Kidney (tissue), 14 donors: ENCODE measurements around the gene BAZ1A. TPM values are rescaled to one million over a fixed set of nuclear protein-coding genes. Genes with fewer than 3 reads are reported as not detected.

Experiments used
- DNase-seq, 5 donors: peaks; one replicate each; pipeline ENCODE4 v3.0.0-alpha.2; 2013 to 2020
- FAIRE-seq: peaks from 2 replicates; lab custom pipeline; 2012; peaks lifted over from hg19 to GRCh38; lab: Jason Lieb, UNC
- H3K27ac ChIP-seq, 2 donors: one replicate each; pipeline ENCODE4 v1.7.0; 2013; ENCODE audit warnings: low read depth in 2 of 2, low read length in 2 of 2, inconsistent platforms in 1 of 2
- H3K27me3 ChIP-seq: one replicate; pipeline ENCODE4 v1.7.1; 2013; ENCODE audit warnings: low read length, inconsistent platforms; ENCODE audit not compliant: control insufficient read depth, insufficient read depth
- H3K36me3 ChIP-seq, 3 donors: one replicate each; pipeline versions ENCODE4 v1.7.0 to v1.7.1; 2013; ENCODE audit warnings: low read length in 3 of 3, control low read depth in 1 of 3, inconsistent platforms in 1 of 3; ENCODE audit not compliant: insufficient read depth in 3 of 3, control insufficient read depth in 2 of 3
- H3K4me1 ChIP-seq, 3 donors: one replicate each; pipeline versions ENCODE4 v1.7.0 to v1.7.1; 2013; ENCODE audit warnings: low read length in 3 of 3, inconsistent platforms in 1 of 3, low read depth in 1 of 3; ENCODE audit not compliant: control insufficient read depth in 2 of 3, insufficient read depth in 2 of 3
- H3K4me3 ChIP-seq, 3 donors: one replicate each; pipeline versions ENCODE4 v1.7.0 to v1.8.1; 2013; ENCODE audit warnings: low read length in 3 of 3, control low read depth in 1 of 3, inconsistent platforms in 1 of 3
- H3K9ac ChIP-seq, 3 donors: one replicate each; pipeline versions ENCODE4 v1.7.0 to v1.7.1; 2013; ENCODE audit warnings: low read length in 3 of 3, control low read depth in 1 of 3, inconsistent platforms in 1 of 3
- H3K9me3 ChIP-seq, 3 donors: one replicate each; pipeline versions ENCODE4 v1.7.0 to v1.7.1; 2013; ENCODE audit warnings: low read length in 3 of 3, control low read depth in 1 of 3, inconsistent platforms in 1 of 3; ENCODE audit not compliant: control insufficient read depth in 2 of 3, insufficient read depth in 1 of 3
- intact Hi-C: fragments of 100-400 bp; cut with DNase I; formaldehyde crosslinking; loops from one replicate; pipeline ENCODE4 v1.11.1; 2022
- polyA plus RNA-seq: library from polyadenylated mRNA; stranded (reverse); fragments of 350-450 nt; fragmentation: Illumina TruSeq; extraction: RNeasy Lipid Tissue Mini Kit (QIAGEN cat#74804); gene quantifications from one replicate; pipeline ENCODE4 v1.2.3, GENCODE V29; 2014; ENCODE audit warnings: low read depth, low replicate concordance; ENCODE audit not compliant: insufficient read depth
- total RNA-seq: library from RNA; stranded (reverse); fragmentation: NEBNext Ultra II Directional; extraction: Animal tissue kit (Norgen Biotek cat#: 25700); gene quantifications from one replicate; pipeline ENCODE4 v1.2.1, GENCODE V29; 2021
- TF ChIP-seq, protein P1 (sequence below): IDR thresholded peaks from 3 replicates; pipeline ENCODE4 v1.5.1; 2012; ENCODE audit warnings: mild to moderate bottlenecking, moderate library complexity, borderline replicate concordance; ENCODE audit not compliant: insufficient read depth; ENCODE audit errors: extremely low read depth
- donor health status: control.
- donor health status: control.
- donor health status: control.
- donor health status: control.
- donor health status: control.
- donor health status: DM: yes; HTN: yes; CAD: no.
- donor health status: Normal renal cell carcinoma (clear cell type).

The BAZ1A gene
- total and polyA plus RNA-seq, 2 donors from 2014 or later: 3.1 to 20.8 TPM

DNA sequence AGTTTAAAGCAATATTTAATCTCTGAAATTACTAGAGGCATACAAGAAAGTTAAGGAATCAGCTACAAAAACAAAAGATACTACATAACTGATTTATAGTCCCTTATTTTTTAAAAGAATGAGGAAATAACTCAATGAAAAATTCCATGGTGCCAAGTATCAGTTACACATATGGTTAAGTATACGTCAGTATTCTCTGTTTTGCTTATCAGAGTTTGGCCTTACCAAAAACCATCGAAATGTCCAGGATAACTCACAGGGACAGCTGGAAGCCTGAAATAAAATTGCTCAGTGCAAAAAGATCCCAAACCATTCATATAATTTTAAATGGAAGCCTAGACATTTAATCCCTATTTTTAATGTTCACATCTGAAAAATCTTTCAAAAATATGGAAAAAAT lies 164.4 kb downstream of the BAZ1A start:
- Histone ChIP-seq H3K9ac (no peak overlapping the region), H3K36me3 (peaks cover 3 to 8% (median 6%) of the 10 kb centered on the region in 3 donors), H3K9me3 (no peaks in the 10 kb centered on the region), H3K27ac (no peak overlapping the region), H3K27me3 (no peaks in the 10 kb centered on the region), H3K4me1 (peaks cover 4 to 8% (median 4%) of the 10 kb centered on the region in 3 donors), H3K4me3 (no peak overlapping the region)
- TF ChIP-seq, protein P1, sequence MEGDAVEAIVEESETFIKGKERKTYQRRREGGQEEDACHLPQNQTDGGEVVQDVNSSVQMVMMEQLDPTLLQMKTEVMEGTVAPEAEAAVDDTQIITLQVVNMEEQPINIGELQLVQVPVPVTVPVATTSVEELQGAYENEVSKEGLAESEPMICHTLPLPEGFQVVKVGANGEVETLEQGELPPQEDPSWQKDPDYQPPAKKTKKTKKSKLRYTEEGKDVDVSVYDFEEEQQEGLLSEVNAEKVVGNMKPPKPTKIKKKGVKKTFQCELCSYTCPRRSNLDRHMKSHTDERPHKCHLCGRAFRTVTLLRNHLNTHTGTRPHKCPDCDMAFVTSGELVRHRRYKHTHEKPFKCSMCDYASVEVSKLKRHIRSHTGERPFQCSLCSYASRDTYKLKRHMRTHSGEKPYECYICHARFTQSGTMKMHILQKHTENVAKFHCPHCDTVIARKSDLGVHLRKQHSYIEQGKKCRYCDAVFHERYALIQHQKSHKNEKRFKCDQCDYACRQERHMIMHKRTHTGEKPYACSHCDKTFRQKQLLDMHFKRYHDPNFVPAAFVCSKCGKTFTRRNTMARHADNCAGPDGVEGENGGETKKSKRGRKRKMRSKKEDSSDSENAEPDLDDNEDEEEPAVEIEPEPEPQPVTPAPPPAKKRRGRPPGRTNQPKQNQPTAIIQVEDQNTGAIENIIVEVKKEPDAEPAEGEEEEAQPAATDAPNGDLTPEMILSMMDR: no peak
- intact Hi-C loops: no loop called here
- FAIRE-seq: no peak
- DNase-seq: no peak

DNA sequence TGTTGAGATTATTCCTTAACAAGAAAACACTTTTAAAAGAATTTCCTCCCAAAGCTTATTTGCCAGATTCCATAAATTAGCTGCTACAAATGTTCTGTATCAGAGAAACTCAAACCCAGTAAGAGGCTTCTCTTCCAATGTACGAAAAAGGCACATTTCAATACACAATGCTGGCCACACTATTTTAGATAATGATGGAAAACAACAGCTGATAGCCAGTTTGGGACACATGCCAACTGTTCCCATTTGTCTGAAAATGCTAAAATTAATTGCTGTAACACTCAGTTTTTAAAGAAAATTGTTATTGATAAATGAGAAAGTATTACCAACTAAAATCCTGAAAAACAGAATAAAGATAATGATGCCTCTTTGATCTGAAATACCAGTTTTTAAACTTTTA lies 165.2 kb downstream of the BAZ1A start:
- H3K27ac ChIP-seq: no peak overlapping the region
- DNase-seq (no peak), FAIRE-seq (no peak)
- no peak overlapping the region for H3K9ac ChIP-seq
- TF ChIP-seq, protein P1: no peak
- H3K4me1 ChIP-seq: peaks cover under 1 to 5% (median 4%) of the 10 kb centered on the region in 3 donors
- no peak overlapping the region for H3K4me3 ChIP-seq
- peaks cover 3 to 8% (median 6%) of the 10 kb centered on the region in 3 donors for H3K36me3 ChIP-seq
- no peaks in the 10 kb centered on the region for H3K27me3 ChIP-seq
- H3K9me3 ChIP-seq: no peaks in the 10 kb centered on the region
- intact Hi-C loops: no loop called here

GRCh38 chr14:34707722-34708121 lies 167.4 kb downstream of the BAZ1A start:
- Histone ChIP-seq H3K36me3 (peaks cover 3 to 7% (median 6%) of the 10 kb centered on the region in 3 donors), H3K9ac (no peak overlapping the region), H3K9me3 (no peaks in the 10 kb centered on the region), H3K4me3 (no peak overlapping the region), H3K4me1 (peaks cover 0 to 4% (median 0%) of the 10 kb centered on the region in 3 donors), H3K27ac (no peak overlapping the region), H3K27me3 (no peaks in the 10 kb centered on the region)
- DNase-seq (no peak), FAIRE-seq (no peak)
- TF ChIP-seq, protein P1: no peak
- intact Hi-C loops: no loop called here

Other genes starting within 250 kb of the BAZ1A start
- 83.2 TPM for gene SNX6, start 245.2 kb downstream of the BAZ1A start, total RNA-seq
- 46.1 TPM for gene SNX6, start 245.2 kb downstream of the BAZ1A start, polyA plus RNA-seq
- gene CFL2, start 160.8 kb downstream of the BAZ1A start, total RNA-seq: 32.5 TPM
- 56.3 TPM for gene CFL2, start 160.8 kb downstream of the BAZ1A start, polyA plus RNA-seq
- 54.3 TPM for gene SRP54, start 107.6 kb upstream of the BAZ1A start, total RNA-seq
- gene SRP54, start 107.6 kb upstream of the BAZ1A start, polyA plus RNA-seq: 37.3 TPM
- gene FAM177A1, start 170.9 kb upstream of the BAZ1A start, total RNA-seq: 66.4 TPM
- gene FAM177A1, start 170.9 kb upstream of the BAZ1A start, polyA plus RNA-seq: 114 TPM
- gene PPP2R3C, start 246.6 kb upstream of the BAZ1A start, total RNA-seq: 24.8 TPM
- gene PPP2R3C, start 246.6 kb upstream of the BAZ1A start, polyA plus RNA-seq: 33.7 TPM
- gene PRORP, start 247.2 kb upstream of the BAZ1A start, total RNA-seq: 25.1 TPM
- gene PRORP, start 247.2 kb upstream of the BAZ1A start, polyA plus RNA-seq: 35.6 TPM